Activated T-cell treated with anti-CD3 and anti-CD28 coated beads for 48 hours (primary cell): ENCODE data around the gene ANO2.
"Not testable (repeated sequence)": the region's sequence is repeated elsewhere in the genome, so short reads cannot be mapped to it uniquely, and the experiment has no call there.

Experiments
- DNase-seq: peaks from one replicate; pipeline ENCODE4 v3.0.0-alpha.2; 2020; ENCODE audit warnings: low read depth

Gene ANO2

DNA sequence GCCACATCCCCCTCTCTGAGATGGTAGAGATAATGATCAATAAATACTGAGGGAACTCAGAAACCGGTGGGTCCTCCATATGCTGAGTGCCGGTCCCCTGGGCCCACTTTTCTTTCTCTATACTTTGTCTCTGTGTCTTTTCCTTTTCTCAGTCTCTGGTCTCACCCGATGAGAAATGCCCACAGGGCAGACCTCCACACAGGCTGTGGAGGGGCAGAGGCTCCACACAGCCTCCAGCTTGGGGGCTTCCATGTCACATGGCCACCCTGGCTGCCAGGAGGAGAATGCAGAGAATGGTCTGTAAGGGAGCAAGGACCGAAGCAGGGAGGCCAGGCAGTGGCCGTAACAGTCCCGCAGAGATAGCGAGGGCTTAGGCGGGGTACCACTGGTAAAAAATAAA is 407.3 kb downstream of the ANO2 start:
- DNase-seq, result no peak

DNA sequence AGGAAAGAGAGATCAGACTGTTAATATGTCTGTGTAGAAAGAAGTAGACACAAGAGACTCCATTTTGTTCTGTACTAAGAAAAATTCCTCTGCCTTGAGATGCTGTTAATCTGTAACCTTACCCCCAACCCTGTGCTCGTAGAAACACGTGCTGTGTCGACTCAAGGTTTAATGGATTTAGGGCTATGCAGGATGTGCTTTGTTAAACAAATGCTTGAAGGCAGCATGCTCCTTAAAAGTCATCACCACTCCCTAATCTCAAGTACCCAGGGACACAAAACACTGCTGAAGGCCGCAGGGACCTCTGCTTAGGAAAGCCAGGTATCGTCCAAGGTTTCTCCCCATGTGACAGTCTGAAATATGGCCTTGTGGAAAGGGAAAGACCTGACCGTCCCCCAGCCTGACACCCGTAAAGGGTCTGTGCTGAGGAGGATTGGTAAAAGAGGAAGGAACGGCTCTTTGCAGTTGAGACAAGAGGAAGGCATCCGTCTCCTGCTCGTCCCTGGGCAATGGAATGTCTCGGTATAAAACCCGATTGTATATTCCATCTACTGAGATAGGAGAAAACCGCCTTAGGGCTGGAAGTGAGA is 407.9 kb downstream of the ANO2 start:
- not testable (repeated sequence) for DNase-seq

DNA sequence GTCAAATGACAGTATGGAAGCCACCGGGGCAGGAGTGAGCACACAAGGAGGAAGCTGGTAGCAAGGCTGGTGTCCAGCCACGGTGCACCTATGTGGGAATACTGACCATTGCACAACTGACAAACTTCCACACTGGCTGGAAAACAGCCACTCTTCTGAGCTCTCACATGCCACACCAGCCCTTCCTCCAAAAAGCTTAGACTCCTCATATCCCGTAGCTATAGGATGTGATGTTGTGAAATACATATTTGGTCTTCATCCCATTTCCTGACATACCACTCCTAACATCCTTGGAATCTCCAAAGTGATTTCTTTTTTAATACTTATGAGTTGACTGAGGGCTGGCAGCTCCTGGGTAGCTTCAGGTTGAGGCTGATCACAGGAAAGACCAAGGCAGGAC is 409.5 kb downstream of the ANO2 start:
- no peak for DNase-seq

DNA sequence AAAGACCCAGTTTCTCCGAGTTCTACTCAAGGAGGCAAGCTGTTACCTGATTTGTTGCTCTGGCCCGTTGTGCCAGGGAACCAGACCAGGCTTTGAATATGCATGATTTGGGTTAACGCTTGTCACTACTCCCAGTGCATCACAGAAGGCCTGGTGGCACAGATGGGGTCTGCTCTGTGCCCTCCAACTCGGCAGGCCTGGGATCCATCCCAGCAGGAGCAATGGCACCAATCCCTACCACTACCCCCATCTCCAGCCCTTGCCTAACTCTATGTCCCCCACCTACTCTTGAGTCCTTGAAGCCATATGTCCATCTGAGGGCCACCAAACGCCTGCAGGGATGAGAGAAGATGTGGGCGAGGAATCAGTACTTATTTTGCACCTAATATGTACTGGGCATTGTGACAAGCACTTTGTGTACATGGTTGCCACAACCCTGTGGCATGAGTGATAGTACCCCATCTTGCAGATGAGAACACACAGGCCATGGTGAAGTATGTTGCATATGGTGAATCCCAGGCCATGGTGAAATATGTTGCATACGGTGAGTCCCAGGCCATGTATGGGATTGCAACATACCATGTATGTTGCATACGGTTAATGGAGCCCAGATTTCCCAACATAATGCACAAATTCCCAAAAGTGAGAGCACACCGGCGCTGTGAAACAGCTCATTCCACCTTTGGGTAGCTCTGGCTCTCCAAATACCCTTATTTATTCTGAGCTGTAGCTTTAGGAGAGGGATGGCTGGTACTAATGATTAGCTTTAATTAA is 410.4 kb downstream of the ANO2 start:
- DNase-seq, result no peak

DNA sequence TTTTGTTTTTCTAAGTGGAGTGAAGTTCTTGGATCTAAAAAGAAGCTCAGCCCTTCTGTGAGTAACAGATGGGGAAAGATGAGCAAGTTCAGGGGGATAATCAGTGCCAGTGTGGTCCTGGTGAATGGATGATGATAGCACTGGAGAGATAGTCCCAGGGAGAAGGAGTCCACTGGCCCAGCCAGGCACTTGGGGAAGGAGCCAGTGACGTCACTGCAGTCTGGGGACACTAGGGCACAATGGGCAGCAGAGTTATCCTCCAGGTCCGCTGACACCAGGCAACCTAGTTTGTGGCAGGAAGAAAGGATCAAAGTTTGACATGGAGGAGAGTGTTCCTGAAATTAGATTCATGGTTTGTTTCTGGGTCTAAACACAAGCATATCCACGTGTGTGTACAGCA is 411.7 kb downstream of the ANO2 start:
- DNase-seq, result no peak

DNA sequence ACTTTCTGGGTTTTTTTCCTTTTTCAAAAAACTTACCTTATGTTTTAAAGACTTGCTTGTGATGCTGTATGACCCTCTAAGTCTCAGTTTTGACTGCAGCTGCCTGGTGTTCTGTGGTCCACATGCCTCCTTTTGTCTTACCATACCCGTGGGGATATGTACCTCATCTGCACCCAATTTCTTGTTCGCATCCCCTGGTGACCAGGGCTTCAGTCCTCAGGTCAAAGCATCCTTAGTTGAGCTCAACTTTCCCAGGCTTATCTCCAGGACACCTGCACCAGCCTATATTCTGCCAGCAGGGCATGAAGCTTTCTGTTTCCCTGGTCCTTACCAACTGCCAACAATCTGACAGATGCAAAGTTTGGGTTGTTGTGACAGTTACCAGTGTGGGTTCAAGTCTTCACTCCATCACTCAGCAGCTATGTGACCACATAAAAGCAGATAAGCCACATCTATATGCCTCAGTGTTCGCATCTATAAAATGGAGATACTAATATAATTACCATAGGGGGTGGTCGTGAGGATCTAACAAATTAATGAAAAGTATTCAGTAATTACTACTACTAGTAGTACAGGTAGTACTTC is 419.2 kb downstream of the ANO2 start:
- DNase-seq, result no peak

DNA sequence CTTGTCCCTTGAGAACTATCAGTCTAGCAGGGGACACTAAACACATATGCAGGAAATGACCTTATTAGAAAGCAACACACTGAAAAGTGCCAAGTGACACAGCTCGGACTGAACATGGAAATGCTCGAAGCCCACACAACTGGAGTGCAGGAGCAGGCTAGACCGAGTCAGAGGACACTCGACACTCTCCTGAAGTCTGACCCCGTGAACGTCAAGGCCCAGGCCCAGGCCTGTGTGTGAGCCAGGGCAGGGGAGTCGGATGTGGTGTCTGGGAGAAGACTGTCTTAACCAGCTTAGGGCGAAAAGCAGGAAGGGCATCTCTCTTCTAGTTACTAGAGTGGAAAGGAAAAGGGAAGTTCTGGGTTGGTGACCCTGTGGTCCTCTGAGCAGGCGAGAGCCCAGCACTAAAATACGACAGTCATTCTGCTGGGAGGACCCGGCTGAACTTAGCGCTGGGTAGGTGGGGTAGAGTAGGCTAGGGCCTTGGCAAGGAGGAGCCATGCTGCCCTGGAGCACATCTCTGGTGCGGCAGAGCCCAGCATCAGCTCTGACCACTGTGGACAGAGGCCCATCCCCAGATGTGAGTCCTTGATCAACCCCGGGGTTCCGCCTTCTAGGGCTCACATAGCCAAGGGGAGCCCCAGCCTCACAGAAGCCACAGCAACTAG is 420.2 kb downstream of the ANO2 start:
- DNase-seq, result no peak

DNA sequence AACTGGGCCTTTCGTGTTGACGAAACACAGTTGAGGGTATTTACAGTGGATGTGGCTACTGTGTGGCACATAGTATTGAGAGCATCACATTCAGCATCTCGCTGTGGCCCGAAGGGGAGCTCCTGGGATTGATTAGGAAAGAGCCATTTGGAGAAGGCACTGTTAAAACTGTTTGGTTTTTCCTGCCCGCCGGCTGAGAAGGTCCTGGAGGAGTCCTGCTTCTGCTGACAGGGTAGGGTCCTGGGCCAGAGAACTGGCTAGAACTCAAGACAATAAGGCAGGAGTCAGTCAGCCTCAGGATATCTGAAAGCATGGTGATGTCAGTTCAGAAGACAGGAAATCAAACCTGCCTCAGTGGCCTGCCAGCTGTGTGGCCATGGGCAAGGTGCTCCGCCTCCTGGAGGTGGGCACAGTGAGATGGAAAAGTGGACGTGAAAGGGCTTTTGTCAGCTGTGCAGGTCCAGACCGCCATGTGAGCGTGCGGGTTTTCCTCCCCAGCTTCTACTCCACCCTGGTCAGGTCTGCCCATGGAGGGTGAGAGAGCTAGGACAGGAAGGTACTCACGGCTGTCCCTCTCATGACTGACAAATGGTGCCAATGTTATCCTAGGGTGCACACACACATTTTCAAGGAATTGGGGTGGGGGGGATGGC is 420.8 kb downstream of the ANO2 start:
- DNase-seq, result no peak

DNA sequence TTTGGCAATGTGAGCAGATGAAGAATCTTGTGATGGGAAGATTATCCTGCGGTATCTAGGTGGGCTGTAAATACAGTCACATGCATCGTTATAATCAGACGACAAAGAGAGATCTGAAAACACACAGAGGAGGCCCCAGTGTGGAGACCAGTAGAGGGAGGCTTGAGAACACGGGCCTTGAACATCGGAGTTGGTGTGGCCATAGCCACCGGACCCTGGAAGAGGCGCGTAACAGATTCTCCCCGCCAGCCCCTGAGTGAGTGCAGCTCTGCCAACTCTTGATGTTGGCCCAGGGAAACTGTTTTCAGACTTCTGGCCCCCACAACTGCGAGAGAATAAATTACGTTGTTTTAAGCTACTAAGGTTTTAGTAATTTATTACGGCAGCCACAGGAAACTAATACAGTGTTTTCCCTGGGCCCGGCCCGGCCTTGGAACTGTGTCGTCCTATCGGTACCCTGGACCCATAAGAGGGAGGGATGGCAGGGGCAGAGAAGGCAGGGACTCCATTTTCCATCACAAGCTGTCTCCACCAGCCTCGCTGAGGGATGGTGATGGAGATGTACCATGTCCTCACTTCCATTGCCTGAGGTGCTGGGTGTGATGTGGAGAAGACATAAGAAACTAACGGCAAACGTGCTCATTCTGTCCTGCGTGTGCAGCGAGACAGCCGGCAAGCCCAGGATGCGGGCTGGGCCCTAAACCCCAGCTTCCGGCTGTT is 421.5 kb downstream of the ANO2 start:
- DNase-seq, result no peak

DNA sequence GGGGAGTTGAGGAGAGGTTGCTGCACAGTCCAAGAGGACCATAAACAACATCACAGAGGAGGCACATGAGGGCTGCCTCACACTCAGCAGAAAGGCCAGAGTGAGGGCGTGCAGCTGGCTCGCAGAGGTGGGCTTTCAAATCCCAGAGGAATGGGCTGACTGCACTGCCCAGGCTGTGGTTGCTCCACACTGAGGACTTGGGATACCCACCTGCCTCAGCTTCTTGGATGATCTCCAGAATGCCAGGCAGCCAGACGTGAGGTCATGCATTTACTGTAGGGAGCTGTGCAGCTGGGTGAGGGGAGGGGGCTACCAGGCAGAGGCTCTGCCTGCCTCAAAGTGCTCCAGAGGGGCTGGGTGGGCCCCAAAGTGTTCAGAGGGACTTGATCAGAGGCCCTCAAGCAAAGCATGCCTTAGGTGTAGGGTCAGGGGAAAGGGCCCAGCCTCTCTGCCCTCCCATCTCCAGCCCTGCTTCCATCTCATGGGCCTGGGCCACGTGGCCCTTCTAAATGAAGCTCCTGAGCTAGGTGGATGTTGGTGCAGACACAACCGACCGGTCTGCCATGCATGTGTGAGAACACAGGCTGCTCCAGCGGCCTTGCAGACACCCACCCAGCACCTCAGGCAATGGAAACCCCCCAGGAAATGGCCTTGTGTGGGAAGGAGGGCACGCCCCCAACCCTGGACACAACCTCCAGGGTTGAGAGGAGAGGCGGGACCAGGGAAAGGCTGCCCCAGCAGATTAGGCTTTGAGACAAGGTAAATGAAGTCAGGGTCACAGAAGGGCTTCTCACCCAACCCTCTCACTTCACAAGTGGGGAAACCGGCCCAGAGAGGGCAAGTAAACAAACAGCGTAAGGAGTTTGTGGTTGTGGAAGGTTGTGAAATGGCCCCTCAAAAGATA is 422.4 kb downstream of the ANO2 start:
- no peak for DNase-seq

DNA sequence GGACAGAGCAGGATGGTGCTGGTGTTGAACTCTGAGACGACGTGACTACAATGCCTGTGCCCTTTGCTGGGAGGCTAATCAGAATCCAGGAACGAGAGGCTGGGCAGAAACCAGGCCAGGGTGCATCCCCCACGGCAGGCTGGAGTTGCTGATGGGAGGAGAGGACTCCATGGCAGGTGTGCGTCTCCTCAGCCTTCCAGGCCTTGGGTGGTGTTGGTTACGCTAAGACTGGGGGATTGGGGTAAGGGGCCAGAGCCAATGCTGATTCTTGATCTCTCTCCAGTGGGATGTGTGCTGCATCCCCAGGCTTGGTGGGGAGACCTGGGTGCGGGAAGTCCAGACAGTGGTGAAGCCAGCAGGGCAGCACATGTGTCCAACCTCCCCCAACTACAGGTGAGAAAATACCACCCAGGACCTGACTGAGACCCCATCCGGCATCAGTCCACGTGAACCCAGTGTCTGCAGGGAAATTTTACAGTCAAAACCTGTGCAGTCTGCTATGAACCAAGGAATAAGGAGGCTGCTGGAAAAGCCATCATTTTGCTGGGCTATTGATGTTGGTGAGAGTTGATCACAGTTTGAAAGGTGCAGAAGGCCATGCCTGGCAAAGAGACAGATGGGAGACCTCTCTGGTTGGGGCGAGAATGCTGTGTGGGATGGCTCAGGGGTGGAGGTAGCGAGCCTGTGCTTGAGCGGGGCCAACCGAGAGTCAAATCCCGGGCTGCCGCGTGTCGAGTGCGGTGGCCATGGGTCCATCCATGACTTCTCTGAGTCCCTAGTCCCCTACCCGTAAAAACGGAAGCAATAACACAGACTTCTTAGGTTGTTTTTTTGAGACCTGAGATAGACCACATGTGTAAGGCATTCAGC is 423.4 kb downstream of the ANO2 start:
- no peak for DNase-seq

DNA sequence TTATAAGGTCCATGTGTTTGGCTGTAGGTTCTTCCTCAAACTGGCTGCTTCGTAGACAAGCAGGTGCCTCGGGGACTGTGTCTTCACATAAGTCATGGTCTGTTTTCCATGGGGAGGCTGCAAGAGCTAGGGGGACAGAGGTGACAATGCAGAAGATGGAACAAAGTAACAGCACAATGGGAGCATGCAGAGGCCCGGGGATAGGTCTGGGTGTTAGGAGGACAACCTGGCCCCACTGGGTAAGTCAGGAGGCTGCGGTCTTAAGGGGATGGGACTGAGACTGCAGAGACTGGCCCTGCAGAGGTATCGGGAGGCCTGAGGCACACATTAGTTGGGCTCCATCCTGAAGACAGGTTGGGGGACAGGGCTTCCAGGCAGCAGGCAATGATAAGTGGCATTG is 424.2 kb downstream of the ANO2 start:
- no peak for DNase-seq

DNA sequence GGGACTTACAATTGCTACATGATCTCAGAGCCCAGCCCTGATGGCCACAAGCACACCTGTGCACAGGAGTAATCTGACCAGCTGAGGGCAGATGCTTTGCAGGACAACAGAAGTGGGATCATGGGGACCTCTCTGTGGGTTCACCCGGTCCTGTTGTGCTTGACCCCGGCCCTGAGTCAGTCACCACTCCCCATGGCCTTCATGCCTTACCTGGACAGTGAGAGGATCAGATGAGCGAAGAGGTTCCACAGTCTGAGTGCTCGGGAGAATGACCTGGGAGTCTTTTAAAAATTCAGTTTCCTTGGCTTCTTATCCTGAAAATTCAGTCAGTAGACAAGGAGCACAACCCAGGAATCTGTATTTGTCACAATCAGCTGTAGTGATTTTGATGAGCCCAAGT is 425.0 kb downstream of the ANO2 start:
- no peak for DNase-seq

DNA sequence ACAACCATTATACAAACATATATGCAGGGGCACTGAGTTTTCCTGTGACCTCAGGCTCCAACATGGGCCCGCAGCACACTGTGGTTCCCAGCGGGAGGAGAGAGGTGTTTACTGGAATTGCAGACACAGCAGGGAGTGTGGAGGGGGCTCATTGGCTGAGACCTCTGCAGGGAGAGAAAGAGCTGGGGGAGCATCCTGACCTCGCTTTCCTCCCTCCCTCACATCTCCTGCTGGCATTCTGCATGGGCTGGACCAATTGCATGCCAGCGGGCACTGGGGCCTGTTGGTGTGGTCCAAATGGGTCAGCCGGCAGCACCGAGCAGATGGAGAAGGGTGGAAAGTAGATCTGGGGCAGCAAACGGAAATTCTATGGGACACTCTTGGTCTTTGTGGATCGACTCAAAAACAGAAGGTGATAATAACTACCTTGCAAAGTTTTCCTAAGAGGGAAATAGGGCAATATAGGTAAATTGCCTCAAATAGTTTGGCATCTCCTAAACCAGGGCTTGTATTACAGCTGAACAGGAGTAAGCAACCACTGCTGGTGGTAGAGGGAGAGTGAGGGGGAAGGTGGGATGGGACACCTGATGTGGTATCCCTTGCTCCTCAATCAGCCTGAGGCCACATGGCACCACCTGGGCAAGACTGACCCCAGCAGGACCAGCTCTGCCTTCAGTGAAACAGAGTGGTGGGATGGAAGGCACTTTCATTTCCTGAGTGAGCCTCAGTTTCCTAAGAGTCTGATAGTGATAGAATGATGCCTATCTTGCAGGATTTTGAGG is 426.3 kb downstream of the ANO2 start:
- no peak for DNase-seq

DNA sequence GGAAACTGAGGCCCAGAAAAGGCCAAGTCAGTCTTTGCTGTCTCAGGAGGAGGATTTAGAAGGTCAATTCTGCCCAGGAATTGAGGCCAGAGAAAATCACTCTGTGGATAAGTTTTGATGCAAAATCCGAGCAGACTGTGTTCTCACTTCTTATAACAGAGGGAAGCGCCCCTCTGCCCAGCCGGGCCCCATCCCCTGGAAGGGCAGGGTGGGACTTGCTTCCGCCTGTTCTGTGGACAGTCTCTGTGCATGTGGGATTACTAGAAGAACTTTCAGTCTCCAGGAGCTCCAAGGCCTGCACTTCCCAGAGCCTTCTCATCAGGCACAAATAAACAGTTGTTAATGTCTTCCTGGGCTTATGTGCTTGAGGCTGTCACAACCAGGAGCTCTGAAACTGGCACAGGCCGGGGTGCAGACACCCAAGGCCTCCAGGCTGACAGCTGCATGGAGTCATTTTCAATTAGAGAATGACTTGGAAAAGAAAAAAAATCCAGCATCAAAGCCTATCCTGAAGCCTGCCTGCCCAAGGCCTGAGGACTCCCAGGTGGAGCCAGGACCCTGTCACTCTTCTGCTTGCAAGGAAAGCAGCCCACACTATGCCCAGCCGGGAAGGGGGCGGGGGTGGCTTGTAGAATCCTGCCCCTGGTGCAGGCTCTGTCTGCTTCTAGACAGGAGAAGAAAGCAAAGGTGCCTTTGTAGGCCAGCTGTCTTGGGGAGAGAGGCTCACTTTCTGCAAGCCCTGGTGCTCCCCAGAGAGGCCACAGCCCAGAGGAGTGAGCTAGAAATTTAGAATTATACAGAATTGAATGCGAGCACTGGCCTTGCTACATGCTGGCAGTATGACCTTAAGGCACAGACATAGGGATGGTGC is 428.5 kb downstream of the ANO2 start:
- DNase-seq, result no peak

DNA sequence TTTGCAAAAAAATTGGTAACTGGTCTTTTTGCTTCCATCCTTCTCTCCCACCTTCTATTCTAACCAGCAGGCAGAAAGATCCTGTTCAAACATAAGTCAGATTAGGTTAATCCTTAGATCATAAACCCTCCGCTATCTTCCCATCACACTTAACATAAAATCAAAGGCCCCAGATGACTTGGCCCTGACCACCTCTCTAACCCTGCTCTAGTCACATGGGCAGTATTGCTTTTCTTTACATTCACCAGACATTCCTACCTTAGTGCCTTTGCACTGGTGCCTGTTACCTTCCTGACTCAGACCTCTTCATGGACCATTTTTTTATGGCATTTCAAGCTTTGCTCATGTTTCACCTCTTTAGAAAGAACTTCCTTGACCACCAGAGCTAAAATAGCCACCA is 429.6 kb downstream of the ANO2 start:
- DNase-seq, result no peak

DNA sequence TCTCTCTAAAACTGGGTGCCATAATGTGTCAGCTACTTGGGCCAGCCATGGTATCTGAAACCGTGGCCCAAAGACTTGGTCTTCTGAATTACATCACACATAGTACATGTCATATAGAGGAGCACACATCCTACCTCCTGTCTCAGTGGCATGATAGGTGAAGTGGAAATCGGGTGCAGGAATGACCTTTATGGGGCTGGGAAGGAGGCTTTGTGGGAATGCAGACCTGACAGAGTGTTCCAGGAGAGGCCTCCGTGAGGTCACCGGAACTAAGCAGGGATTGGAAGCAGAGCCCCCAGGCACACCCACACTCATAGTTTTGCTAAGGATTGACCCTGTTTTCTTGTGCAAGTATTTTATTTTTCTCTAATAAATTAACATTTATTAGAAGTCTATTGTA is 430.5 kb downstream of the ANO2 start:
- no peak for DNase-seq

DNA sequence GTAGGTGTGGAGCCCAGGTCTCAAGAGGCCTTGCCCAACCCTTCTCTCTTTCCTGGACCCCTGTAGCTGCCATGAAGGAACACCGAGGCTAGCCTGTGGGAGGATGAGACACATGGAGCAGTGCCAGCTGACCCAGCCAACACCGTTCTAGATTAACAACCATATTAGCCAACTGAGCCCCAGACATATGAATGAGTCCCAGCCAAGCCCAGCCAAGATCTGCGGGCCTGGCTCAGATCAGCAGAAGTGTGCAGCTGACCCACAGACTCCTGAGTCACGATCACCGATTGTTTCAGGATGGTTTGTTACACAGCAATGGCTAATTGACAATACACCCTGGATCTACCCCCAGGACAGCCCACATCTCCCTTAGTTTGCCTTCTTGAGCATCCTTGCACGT is 431.0 kb downstream of the ANO2 start:
- no peak for DNase-seq
